GM19043 (cell line): Measurements from ENCODE around the gene GINM1.

Experiments used
- ATAC-seq: cut with Tn5 transposase; IDR thresholded peaks from one replicate; pipeline ENCODE4 v1.9.1; 2021; ENCODE audit warnings: low read depth; ENCODE audit not compliant: unreplicated experiment

Gene GINM1

DNA sequence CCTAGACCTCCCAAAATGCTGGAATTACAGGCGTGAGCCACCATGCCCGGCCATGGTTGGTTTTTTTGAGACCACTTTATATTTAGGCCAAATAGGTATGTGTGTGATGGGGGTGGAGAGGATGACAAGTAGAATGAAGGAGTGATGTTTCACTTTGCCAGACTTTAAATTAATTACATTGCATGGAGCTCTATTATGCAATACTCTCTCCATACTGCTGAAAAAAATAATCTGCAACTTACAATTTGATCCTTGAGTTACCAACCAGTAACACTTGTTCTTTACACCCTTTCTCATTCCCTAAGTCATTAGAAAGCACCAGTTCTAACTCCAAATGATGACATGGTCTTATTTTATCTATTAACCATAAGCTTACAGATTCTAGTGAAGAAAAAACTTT, 26.8 kb downstream of the GINM1 start:
- ATAC-seq, result no peak

DNA sequence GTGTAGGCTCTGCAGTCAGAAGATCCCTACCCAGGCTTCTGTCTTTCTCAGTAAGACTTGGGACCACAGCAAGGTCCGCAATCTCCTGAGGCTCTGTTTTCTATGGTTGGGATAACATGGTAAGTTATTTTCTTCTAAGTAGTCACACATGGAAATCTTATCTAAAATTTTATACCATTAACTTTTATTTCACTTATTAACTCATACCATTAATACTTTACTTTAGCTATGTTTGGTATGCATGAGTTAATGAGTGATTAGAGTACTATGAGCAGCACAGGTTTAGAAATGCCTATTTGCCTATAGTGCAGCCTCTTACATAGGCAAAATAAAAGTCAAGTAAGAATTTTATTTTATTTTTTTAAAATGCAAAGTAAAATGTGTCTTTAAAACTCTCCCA, 27.2 kb downstream of the GINM1 start:
- no peak for ATAC-seq

DNA sequence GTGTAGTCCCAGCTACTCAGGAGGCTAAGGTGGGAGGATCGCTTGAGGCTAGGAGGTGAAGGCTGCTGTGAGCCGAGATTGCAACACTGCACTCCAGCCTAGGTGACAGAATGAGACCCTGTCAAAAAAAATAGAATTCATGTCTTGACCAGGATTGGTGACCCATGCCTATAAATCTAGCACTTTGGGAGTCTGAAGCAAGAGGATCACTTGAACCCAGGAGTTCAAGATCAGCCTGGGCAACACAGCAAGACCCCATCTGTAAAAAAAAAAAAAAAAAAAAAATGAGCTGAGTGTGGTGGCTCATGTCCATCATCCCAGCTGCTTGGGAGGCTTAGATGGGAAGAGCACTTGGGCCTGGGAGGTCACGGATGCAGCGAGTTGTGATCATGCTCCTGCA, 34.3 kb downstream of the GINM1 start:
- ATAC-seq, result no peak

DNA sequence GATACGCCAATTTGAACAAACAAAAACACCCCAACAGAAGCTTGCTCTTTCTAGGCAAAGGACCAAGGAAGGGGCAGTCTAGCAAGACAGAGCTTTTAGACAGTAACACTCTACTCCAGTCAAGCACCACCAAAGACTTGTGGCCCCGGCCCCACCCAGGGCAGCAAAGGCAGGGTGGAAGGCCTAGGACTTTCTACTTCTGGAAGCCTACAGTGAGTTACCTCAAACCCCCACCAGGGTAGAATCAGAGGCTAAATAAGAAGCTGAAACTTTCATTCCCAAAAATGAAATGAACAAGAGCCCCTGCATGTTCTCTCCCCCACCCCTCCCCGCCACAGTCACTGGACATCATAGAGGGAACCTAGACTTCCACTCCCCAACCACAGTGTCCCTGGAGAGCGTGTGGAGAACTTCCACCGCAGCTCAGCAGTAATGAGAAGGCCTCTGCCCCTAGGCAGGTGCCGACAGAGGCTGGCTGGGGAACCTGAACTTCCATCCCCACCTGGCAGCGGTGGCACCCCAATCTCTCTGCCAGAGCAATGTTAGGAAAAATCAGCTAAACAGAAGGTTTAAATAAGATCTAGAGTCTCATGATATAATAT, 42.3 kb downstream of the GINM1 start:
- peak; percentile 64 for ATAC-seq

DNA sequence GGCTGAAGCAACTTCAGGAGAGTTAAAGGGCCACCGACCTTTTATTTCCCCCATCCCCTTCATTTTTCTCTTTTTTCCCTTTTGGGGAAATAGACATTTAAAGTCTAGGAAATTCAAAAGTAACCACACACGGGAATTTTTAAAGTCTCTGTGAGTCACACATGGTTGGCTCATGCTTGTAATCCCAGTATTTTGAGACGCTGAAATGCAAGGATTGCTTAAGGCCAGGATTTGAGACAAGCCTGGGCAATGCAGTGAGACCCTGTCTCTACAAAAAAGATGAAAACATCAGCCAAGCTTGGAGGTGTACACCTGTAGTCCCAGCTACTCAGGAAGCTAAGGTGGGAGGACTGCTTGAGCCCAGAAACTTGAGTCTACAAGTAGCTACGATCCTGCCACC, 48.2 kb downstream of the GINM1 start:
- no peak for ATAC-seq

DNA sequence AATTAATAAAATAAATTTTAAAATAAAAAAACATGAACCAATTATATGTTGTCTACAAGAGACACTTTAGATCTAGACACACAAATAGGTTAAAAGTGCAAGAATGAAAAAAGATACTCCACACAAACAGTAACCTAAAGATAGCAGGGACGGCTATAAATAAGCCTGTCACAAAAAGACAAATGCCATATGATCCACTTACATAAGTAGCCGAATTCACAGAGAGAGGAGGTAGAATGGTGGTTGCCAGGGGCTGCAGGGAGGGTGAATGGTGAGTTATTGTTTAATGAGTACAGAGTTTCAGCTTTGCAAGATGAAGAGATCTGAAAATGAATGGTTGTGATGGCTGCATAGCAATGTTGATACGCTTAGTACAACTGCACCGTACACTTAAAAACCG, 49.6 kb downstream of the GINM1 start:
- no peak for ATAC-seq

DNA sequence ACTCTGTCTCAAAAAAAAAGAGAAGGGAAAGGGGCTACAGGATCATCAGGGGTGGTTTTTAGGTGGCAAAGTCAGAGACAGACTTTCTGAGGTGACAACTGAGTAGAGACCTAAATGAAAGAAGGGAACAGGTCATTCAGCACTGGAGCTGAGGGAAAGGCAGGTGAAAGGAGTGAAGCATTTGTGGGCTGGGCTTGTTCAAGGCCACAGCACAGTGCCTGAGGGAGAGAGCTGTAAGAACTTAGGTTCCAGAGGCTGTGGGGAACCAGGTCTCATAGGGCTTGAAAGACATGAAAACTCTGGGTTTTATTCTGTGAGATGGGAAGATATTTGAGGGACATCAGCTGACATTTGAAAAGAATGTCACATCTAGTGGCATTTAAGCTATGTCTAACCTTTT, 61.5 kb downstream of the GINM1 start:
- ATAC-seq, result no peak

DNA sequence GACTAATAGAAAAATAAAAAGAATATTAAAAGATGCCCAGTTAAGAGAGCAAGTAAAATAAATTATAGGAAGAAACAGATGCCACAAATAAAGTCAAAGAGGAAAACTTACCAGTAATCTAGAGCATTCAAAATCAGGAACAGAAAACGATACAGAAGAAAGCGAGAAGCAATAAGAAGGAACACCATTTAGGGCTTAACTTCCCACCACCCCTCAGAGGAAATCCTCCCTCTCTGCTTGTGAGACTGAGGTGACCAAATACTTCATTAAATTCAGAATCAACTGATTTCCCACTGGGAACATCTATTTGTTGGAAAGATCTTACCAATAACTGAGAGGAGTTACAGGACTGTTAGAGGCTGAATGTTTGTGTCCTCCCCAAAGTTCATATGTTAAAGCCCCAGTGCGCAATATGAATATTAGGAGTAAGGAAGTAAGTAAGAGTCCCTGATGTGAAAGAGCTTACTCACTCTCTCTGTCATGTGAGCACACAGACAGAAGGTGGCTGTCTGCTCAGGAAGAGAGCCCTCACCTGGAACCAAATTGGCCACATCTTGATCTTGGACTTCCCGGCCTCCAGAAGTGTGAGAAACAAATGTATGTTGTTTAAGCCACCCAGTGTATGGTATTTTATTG, 62.8 kb downstream of the GINM1 start:
- peak; percentile 72 for ATAC-seq

DNA sequence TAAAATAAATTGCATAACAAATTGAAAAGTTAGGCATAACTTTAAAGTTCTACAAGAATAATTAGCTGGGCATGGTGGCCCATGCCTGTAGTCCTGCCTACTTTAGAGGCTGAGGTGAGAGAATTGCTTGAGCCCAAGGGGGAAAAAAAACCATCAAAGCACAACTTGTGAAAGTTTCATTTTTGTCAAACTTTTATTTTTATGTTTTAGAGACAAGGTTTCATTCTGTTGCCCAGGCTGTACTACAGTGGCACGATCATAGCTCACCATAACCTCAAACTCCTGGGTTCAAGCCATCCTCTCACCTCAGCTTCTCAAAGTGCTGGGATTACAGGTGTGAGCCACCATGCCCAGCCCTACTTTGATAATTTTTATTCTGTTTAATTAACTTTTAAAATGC, 68.1 kb downstream of the GINM1 start:
- ATAC-seq, result no peak

DNA sequence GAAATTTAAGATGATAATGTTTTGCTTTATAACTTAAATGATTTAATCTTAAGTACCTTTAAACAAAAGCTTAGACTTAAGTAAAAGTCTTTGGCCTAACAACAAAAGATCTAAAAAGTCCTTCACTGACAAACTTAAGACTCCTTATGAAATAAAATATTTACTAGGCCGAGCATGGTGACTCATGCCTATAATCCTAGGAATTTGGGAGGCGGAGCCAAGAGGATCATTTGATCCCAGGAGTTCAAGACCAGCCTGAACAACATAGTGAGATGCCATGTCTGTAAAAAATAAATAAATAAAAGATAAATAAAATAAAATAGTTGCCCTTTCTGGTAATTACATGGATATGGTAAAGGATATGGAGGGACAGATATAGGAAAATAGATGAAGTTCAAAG, 69.9 kb downstream of the GINM1 start:
- no peak for ATAC-seq
